HEK293 (cell line): Measurements from ENCODE around the gene SAFB.

Experiments used
- CTCF ChIA-PET: fragments of 350-600 bp; formaldehyde crosslinking; extraction: SDS; loops from one replicate; lab custom pipeline; 2021; ENCODE audit warnings: antibody characterized with exemption; lab: Yijun Ruan, JAX
- POLR2A ChIA-PET: fragments of 300-600 bp; formaldehyde crosslinking; extraction: SDS; loops from one replicate; lab custom pipeline; 2020; ENCODE audit warnings: antibody characterized with exemption, inconsistent platforms; lab: Yijun Ruan, JAX
- H3K27ac ChIP-seq: fragments of 200-500 bp; sonication (Bioruptor generic); 2 replicates; pipeline ENCODE4 v1.5.1; 2014; ENCODE audit warnings: low read depth, low read length, control low read depth, inconsistent platforms; ENCODE audit errors: extremely low read depth
- H3K36me3 ChIP-seq, 2 experiments: fragments of 200-500 bp in 1 of 2; sonication (Bioruptor generic) in 1 of 2; 1 replicate in 1 of 2; 2 replicates in 1 of 2; pipeline ENCODE4 v1.5.1; 2014 to 2017; ENCODE audit warnings: inconsistent platforms in 2 of 2, low read length in 2 of 2; ENCODE audit not compliant: control insufficient read depth in 2 of 2, insufficient read depth in 1 of 2
- H3K4me1 ChIP-seq: fragments of 200-500 bp; sonication (Bioruptor generic); 2 replicates; pipeline ENCODE4 v1.5.1; 2014; ENCODE audit warnings: mild to moderate bottlenecking, low read length, inconsistent platforms; ENCODE audit not compliant: control insufficient read depth, insufficient read depth
- H3K4me3 ChIP-seq: 2 replicates; pipeline ENCODE4 v1.5.1; 2011; ENCODE audit warnings: low read depth, mild to moderate bottlenecking, control low read depth, low read length, moderate library complexity
- H3K9me3 ChIP-seq: fragments of 200-500 bp; sonication (Bioruptor generic); 2 replicates; pipeline ENCODE4 v1.5.1; 2014; ENCODE audit warnings: low read depth, low read length, inconsistent platforms; ENCODE audit not compliant: control insufficient read depth, insufficient read depth
- BCL11B ChIP-seq: fragments of 450-650 bp; formaldehyde crosslinking; IDR thresholded peaks from 2 replicates; pipeline ENCODE4 v1.5.1; 2016; ENCODE audit warnings: low read depth, missing biosample characterization, missing genetic modification characterization
- EGR2 ChIP-seq: fragments of 450-650 bp; formaldehyde crosslinking; IDR thresholded peaks from 2 replicates; pipeline ENCODE4 v1.5.1; 2016; ENCODE audit warnings: low read depth, missing biosample characterization, missing genetic modification characterization
- GLIS1 ChIP-seq: fragments of 450-650 bp; formaldehyde crosslinking; IDR thresholded peaks from 2 replicates; pipeline ENCODE4 v1.5.1; 2016; ENCODE audit warnings: missing biosample characterization, missing genetic modification characterization
- HIC1 ChIP-seq: fragments of 450-650 bp; formaldehyde crosslinking; IDR thresholded peaks from 2 replicates; pipeline ENCODE4 v1.5.1; 2016; ENCODE audit warnings: missing biosample characterization, missing genetic modification characterization
- KLF8 ChIP-seq: fragments of 450-650 bp; formaldehyde crosslinking; IDR thresholded peaks from 2 replicates; pipeline ENCODE4 v1.5.1; 2016; ENCODE audit warnings: missing biosample characterization, missing genetic modification characterization
- KLF9 ChIP-seq: fragments of 450-650 bp; formaldehyde crosslinking; IDR thresholded peaks from 2 replicates; pipeline ENCODE4 v1.5.1; 2016; ENCODE audit warnings: missing biosample characterization, missing genetic modification characterization, low read depth
- SCRT2 ChIP-seq: fragments of 450-650 bp; formaldehyde crosslinking; IDR thresholded peaks from 2 replicates; pipeline ENCODE4 v1.5.1; 2016; ENCODE audit warnings: missing biosample characterization, missing genetic modification characterization
- ZBTB8A ChIP-seq: fragments of 450-650 bp; formaldehyde crosslinking; IDR thresholded peaks from 2 replicates; pipeline ENCODE4 v1.5.1; 2016; ENCODE audit warnings: missing biosample characterization, missing genetic modification characterization
- ZNF112 ChIP-seq: fragments of 450-650 bp; formaldehyde crosslinking; IDR thresholded peaks from 2 replicates; pipeline ENCODE4 v1.5.0; 2017; ENCODE audit warnings: missing biosample characterization, missing genetic modification characterization
- ZNF202 ChIP-seq: fragments of 450-650 bp; formaldehyde crosslinking; IDR thresholded peaks from 2 replicates; pipeline ENCODE4 v1.5.1; 2016; ENCODE audit warnings: missing biosample characterization, missing genetic modification characterization, borderline replicate concordance
- ZNF26 ChIP-seq: fragments of 450-650 bp; formaldehyde crosslinking; IDR thresholded peaks from 2 replicates; pipeline ENCODE4 v1.5.1; 2016; ENCODE audit warnings: missing biosample characterization, missing genetic modification characterization
- ZNF37A ChIP-seq: fragments of 450-650 bp; IDR thresholded peaks from 2 replicates; pipeline ENCODE4 v1.5.1; 2018; ENCODE audit warnings: missing biosample characterization, missing genetic modification characterization
- ZNF391 ChIP-seq: fragments of 450-650 bp; formaldehyde crosslinking; IDR thresholded peaks from 2 replicates; pipeline ENCODE4 v1.5.1; 2016; ENCODE audit warnings: low read depth, missing biosample characterization, missing genetic modification characterization, borderline replicate concordance
- ZNF416 ChIP-seq: fragments of 450-650 bp; formaldehyde crosslinking; IDR thresholded peaks from 2 replicates; pipeline ENCODE4 v1.5.1; 2016; ENCODE audit warnings: missing biosample characterization, missing genetic modification characterization
- ZNF423 ChIP-seq: fragments of 450-650 bp; formaldehyde crosslinking; IDR thresholded peaks from 2 replicates; pipeline ENCODE4 v1.5.1; 2016; ENCODE audit warnings: missing biosample characterization, missing genetic modification characterization
- ZNF513 ChIP-seq: fragments of 450-650 bp; IDR thresholded peaks from 2 replicates; pipeline ENCODE4 v1.5.1; 2018; ENCODE audit warnings: missing biosample characterization, missing genetic modification characterization
- ZNF558 ChIP-seq: fragments of 450-650 bp; formaldehyde crosslinking; IDR thresholded peaks from 2 replicates; pipeline ENCODE4 v1.5.1; 2016; ENCODE audit warnings: missing biosample characterization, missing genetic modification characterization
- ZNF600 ChIP-seq: fragments of 450-650 bp; formaldehyde crosslinking; IDR thresholded peaks from 2 replicates; pipeline ENCODE4 v1.5.1; 2016; ENCODE audit warnings: missing biosample characterization, missing genetic modification characterization
- ZNF692 ChIP-seq: fragments of 450-650 bp; formaldehyde crosslinking; IDR thresholded peaks from 2 replicates; pipeline ENCODE4 v1.5.1; 2016; ENCODE audit warnings: missing biosample characterization, missing genetic modification characterization
- ZNF776 ChIP-seq: fragments of 450-650 bp; formaldehyde crosslinking; IDR thresholded peaks from 2 replicates; pipeline ENCODE4 v1.5.0; 2017; ENCODE audit warnings: missing biosample characterization, missing genetic modification characterization, borderline replicate concordance
- ZSCAN16 ChIP-seq: fragments of 450-650 bp; formaldehyde crosslinking; IDR thresholded peaks from 2 replicates; pipeline ENCODE4 v1.5.1; 2016; ENCODE audit warnings: missing biosample characterization, missing genetic modification characterization
- TF ChIP-seq, protein P1 (sequence below): fragments of 450-650 bp; formaldehyde crosslinking; IDR thresholded peaks from 2 replicates; pipeline ENCODE4 v1.5.1; 2016; ENCODE audit warnings: missing biosample characterization, missing genetic modification characterization
- TF ChIP-seq, protein P2 (sequence below): fragments of 450-650 bp; formaldehyde crosslinking; IDR thresholded peaks from 2 replicates; pipeline ENCODE4 v1.5.1; 2016; ENCODE audit warnings: missing biosample characterization, missing genetic modification characterization

The SAFB gene

GRCh38 chr19:5693195-5694166 lies 70.6 kb downstream of the SAFB start (continued):
- TF ChIP-seq, protein P1, sequence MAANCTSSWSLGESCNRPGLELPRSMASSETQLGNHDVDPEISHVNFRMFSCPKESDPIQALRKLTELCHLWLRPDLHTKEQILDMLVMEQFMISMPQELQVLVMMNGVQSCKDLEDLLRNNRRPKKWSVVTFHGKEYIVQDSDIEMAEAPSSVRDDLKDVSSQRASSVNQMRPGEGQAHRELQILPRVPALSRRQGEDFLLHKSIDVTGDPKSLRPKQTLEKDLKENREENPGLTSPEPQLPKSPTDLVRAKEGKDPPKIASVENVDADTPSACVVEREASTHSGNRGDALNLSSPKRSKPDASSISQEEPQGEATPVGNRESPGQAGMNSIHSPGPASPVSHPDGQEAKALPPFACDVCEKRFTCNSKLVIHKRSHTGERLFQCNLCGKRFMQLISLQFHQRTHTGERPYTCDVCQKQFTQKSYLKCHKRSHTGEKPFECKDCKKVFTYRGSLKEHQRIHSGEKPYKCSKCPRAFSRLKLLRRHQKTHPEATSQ, result 0 out of 2 replicates have a peak, but pooled peaks have one; percentile 6
- TF ChIP-seq ZNF558 (no peak), ZNF37A (no peak), ZNF416 (no peak), SCRT2 (0 out of 2 replicates have a peak, but pooled peaks have one; percentile 22), ZNF776 (tag by site-specific recombination) (no peak), ZNF26 (tag by site-specific recombination) (no peak), ZNF513 (peak; percentile 54), ZNF202 (tag by site-specific recombination) (no peak), ZNF692 (peak; percentile 82), KLF9 (tag by site-specific recombination) (peak; percentile 14; the same call in 1 of the 2 replicates), ZNF112 (tag by site-specific recombination) (no peak), ZNF391 (tag by site-specific recombination) (0 out of 2 replicates have a peak, but pooled peaks have one; percentile 20), BCL11B (tag by site-specific recombination) (peak; percentile 81)
- TF ChIP-seq, protein P2, sequence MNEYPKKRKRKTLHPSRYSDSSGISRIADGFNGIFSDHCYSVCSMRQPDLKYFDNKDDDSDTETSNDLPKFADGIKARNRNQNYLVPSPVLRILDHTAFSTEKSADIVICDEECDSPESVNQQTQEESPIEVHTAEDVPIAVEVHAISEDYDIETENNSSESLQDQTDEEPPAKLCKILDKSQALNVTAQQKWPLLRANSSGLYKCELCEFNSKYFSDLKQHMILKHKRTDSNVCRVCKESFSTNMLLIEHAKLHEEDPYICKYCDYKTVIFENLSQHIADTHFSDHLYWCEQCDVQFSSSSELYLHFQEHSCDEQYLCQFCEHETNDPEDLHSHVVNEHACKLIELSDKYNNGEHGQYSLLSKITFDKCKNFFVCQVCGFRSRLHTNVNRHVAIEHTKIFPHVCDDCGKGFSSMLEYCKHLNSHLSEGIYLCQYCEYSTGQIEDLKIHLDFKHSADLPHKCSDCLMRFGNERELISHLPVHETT (tag by site-specific recombination), result 0 out of 2 replicates have a peak, but pooled peaks have one; percentile 35

- H3K27ac ChIP-seq, result 0 out of 2 replicates have a peak overlapping the region, but pooled peaks have one; percentile 35
- ChIA-PET CTCF (no interaction called here), POLR2A (interaction anchor here (0.5 to 3.0 kb wide), 7 partner anchors 11 to 1339 kb away, joined by 3 to 12 read pairs (median 5); partner anchors contain the start of genes CATSPERD and LONP1)
- H3K4me1 ChIP-seq, result no peaks in the 10 kb centered on the region; the same call in 1 of the 2 replicates
- peaks cover 5 to 82% of the 10 kb centered on the region in 2 experiments; a peak in 2 of 3 replicates for H3K36me3 ChIP-seq
- H3K4me3 ChIP-seq, result no peak overlapping the region
- no peaks in the 10 kb centered on the region for H3K9me3 ChIP-seq
- TF ChIP-seq ZSCAN16 (tag by site-specific recombination) (no peak), BCL11B (tag by site-specific recombination) (peak; percentile 56; the same call in 1 of the 2 replicates), ZBTB8A (peak; percentile 49; the same call in 1 of the 2 replicates), ZNF423 (tag by site-specific recombination) (no peak), HIC1 (tag by site-specific recombination) (peak; percentile 97), GLIS1 (peak; percentile 67), EGR2 (tag by site-specific recombination) (peak; percentile 72), ZNF112 (tag by site-specific recombination) (no peak), KLF8 (0 out of 2 replicates have a peak, but pooled peaks have one; percentile 65), ZNF600 (peak; percentile 93)
Measured at GRCh38 chr19:5694167-5694955, 71.5 kb downstream of the SAFB start.
